HG03571 (cell line): Measurements from ENCODE around the gene LSR.
"Not testable (repeated sequence)": the region's sequence is repeated elsewhere in the genome, so short reads cannot be mapped to it uniquely, and the experiment has no call there.

ENCODE experiments used
- ATAC-seq: cut with Tn5 transposase; IDR thresholded peaks from one replicate; pipeline ENCODE4 v1.9.1; 2021; ENCODE audit not compliant: unreplicated experiment

The LSR gene

GRCh38 chr19:35217649-35217990 lies 31.2 kb upstream of the LSR start:
- ATAC-seq, result no peak

- no peak for ATAC-seq
Measured at GRCh38 chr19:35219008-35219407, 29.8 kb upstream of the LSR start.

GRCh38 chr19:35220315-35220921 lies 28.4 kb upstream of the LSR start:
- ATAC-seq, result no peak

GRCh38 chr19:35220973-35221590 lies 27.7 kb upstream of the LSR start:
- ATAC-seq, result not testable (repeated sequence)

GRCh38 chr19:35222373-35223015 lies 26.3 kb upstream of the LSR start:
- ATAC-seq, result no peak

- no peak for ATAC-seq
Measured at GRCh38 chr19:35223084-35223790, 25.6 kb upstream of the LSR start.

GRCh38 chr19:35223862-35224505 lies 24.8 kb upstream of the LSR start:
- ATAC-seq, result no peak

GRCh38 chr19:35224681-35225571 lies 23.9 kb upstream of the LSR start:
- ATAC-seq, result no peak

- no peak for ATAC-seq
Measured at GRCh38 chr19:35225951-35226350, 22.9 kb upstream of the LSR start.

- no peak for ATAC-seq
Measured at GRCh38 chr19:35226748-35227147, 22.1 kb upstream of the LSR start.

- ATAC-seq, result no peak
Measured at GRCh38 chr19:35228177-35228930, 20.4 kb upstream of the LSR start, which contains the start of gene FAM187B. Gene FAM187B, minus strand, starts transcription at chr19:35228739. Its CDS starts 59 bp downstream, at chr19:35228680.

GRCh38 chr19:35229601-35230000 lies 19.2 kb upstream of the LSR start:
- ATAC-seq, result no peak

- no peak for ATAC-seq
Measured at GRCh38 chr19:35231956-35232645, 16.7 kb upstream of the LSR start.

GRCh38 chr19:35232912-35233311 lies 15.9 kb upstream of the LSR start:
- no peak for ATAC-seq

- no peak for ATAC-seq
Measured at GRCh38 chr19:35236638-35237400, 12.0 kb upstream of the LSR start.

- ATAC-seq, result not testable (repeated sequence)
Measured at GRCh38 chr19:35239597-35239996, 9.2 kb upstream of the LSR start.

- ATAC-seq, result no peak
Measured at GRCh38 chr19:35240327-35240726, 8.5 kb upstream of the LSR start.

- no peak for ATAC-seq
Measured at GRCh38 chr19:35241417-35241816, 7.4 kb upstream of the LSR start.
